SU-DHL-6 (cell line): ENCODE data around the gene MCCC2.
A peak's percentile ranks its signal among the peaks of the same experiment; 100 is the strongest.

ENCODE experiments used
- H2AFZ ChIP-seq: fragments of 200-600 bp; sonication (generic); 2 replicates; pipeline ENCODE4 v1.6.1; 2014; ENCODE audit warnings: low read depth, mild to moderate bottlenecking, moderate library complexity, mixed read lengths, antibody characterized with exemption, low read length; ENCODE audit not compliant: severe bottlenecking
- H3F3A ChIP-seq: fragments of 200-600 bp; shearing (Covaris generic); 2 replicates; pipeline ENCODE4 v1.6.0; 2016; ENCODE audit warnings: antibody characterized with exemption, mild to moderate bottlenecking; ENCODE audit not compliant: insufficient read depth
- H3K27ac ChIP-seq: fragments of 200-600 bp; sonication (generic); 2 replicates; pipeline ENCODE4 v1.5.1; 2016; ENCODE audit warnings: low read depth, mild to moderate bottlenecking, low read length, moderate library complexity, mixed read lengths
- H3K27me3 ChIP-seq: fragments of 200-600 bp; sonication (generic), shearing (Covaris generic); 2 replicates; pipeline ENCODE4 v1.6.0; 2014; ENCODE audit warnings: mild to moderate bottlenecking, low read length
- H3K36me3 ChIP-seq: fragments of 200-600 bp; sonication (generic); 2 replicates; pipeline ENCODE4 v1.6.1; 2014; ENCODE audit warnings: mild to moderate bottlenecking, low read length, mixed read lengths
- H3K4me2 ChIP-seq: fragments of 300-600, 200-600 bp; shearing (Covaris generic), sonication (generic); 2 replicates; pipeline ENCODE4 v1.6.0; 2014; ENCODE audit warnings: low read length, low read depth, mild to moderate bottlenecking; ENCODE audit not compliant: poor library complexity, severe bottlenecking
- H3K4me3 ChIP-seq: fragments of 200-600 bp; sonication (generic); 2 replicates; pipeline ENCODE4 v1.5.1; 2014; ENCODE audit warnings: antibody characterized with exemption, low read length, mild to moderate bottlenecking, mixed read lengths; ENCODE audit not compliant: insufficient read depth, poor library complexity, severe bottlenecking
- H3K79me2 ChIP-seq: fragments of 200-600 bp; sonication (generic); 2 replicates; pipeline ENCODE4 v1.6.1; 2014; ENCODE audit warnings: mild to moderate bottlenecking, low read length, moderate library complexity; ENCODE audit not compliant: insufficient read depth
- H3K9ac ChIP-seq: fragments of 200-600 bp; sonication (generic); 2 replicates; pipeline ENCODE4 v1.7.0; 2014; ENCODE audit warnings: mild to moderate bottlenecking, low read length
- H3K9me2 ChIP-seq: fragments of 200-600 bp; sonication (generic); replicated peaks from 2 replicates; pipeline ENCODE4 v1.6.1; 2014; ENCODE audit warnings: low read length; ENCODE audit not compliant: insufficient read depth
- H3K9me3 ChIP-seq: fragments of 200-600 bp; sonication (generic); 2 replicates; pipeline ENCODE4 v1.6.1; 2014; ENCODE audit warnings: low read length, mixed read lengths; ENCODE audit not compliant: insufficient read depth
- H4K20me1 ChIP-seq: fragments of 200-600 bp; sonication (generic); 2 replicates; pipeline ENCODE4 v1.6.1; 2014; ENCODE audit warnings: low read depth, mild to moderate bottlenecking, antibody characterized with exemption, low read length, moderate library complexity, mixed read lengths
- EZH2phosphoT487 ChIP-seq: fragments of 200-600 bp; sonication (generic), shearing (Covaris generic); conservative IDR thresholded peaks from 2 replicates; pipeline ENCODE4 v1.6.1; 2018; ENCODE audit warnings: mild to moderate bottlenecking, antibody characterized with exemption, low read length, moderate library complexity, mixed read lengths
- TF ChIP-seq, protein P1 (sequence below): fragments of 200-600 bp; sonication (generic); IDR thresholded peaks from one replicate; pipeline ENCODE4 v1.5.1; 2017; ENCODE audit warnings: antibody characterized with exemption, mild to moderate bottlenecking, low read length, moderate library complexity; ENCODE audit not compliant: insufficient read depth, poor library complexity, severe bottlenecking

The MCCC2 gene

DNA sequence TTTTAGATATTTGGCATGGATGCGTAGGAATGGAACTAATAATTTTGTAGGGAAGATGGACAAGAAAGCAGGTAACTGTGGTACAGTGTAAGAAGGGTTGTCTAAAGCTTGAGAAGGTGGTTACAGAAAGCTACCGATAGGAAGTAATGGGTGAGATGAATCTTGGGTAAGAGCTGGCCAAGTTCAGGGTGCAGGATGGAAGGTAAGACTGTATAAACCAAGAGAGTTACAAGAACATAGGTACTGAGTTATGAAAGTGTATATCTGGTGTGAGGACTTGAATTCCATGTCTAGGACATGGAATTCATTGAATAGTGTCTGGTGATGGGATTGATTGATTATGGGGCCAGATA, 1.4 kb downstream of the MCCC2 start:
- Histone ChIP-seq H4K20me1 (no peaks in the 10 kb centered on the region), H2AFZ (no peak overlapping the region), H3K27me3 (no peaks in the 10 kb centered on the region), H3K79me2 (peaks cover 59% of the 10 kb centered on the region), H3K27ac (no peak overlapping the region), H3K36me3 (no peaks in the 10 kb centered on the region), H3F3A (no peaks in the 10 kb centered on the region; the same call in 1 of the 2 replicates), H3K9me3 (no peaks in the 10 kb centered on the region), H3K9me2 (no peaks in the 10 kb centered on the region), H3K4me3 (peak overlapping the region; percentile 78), H3K4me2 (peak overlapping the region; percentile 87), H3K9ac (peak overlapping the region; percentile 74; the same call in 1 of the 2 replicates)
- TF ChIP-seq, protein P1, sequence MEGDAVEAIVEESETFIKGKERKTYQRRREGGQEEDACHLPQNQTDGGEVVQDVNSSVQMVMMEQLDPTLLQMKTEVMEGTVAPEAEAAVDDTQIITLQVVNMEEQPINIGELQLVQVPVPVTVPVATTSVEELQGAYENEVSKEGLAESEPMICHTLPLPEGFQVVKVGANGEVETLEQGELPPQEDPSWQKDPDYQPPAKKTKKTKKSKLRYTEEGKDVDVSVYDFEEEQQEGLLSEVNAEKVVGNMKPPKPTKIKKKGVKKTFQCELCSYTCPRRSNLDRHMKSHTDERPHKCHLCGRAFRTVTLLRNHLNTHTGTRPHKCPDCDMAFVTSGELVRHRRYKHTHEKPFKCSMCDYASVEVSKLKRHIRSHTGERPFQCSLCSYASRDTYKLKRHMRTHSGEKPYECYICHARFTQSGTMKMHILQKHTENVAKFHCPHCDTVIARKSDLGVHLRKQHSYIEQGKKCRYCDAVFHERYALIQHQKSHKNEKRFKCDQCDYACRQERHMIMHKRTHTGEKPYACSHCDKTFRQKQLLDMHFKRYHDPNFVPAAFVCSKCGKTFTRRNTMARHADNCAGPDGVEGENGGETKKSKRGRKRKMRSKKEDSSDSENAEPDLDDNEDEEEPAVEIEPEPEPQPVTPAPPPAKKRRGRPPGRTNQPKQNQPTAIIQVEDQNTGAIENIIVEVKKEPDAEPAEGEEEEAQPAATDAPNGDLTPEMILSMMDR = no peak
- TF ChIP-seq EZH2phosphoT487 = no peak

DNA sequence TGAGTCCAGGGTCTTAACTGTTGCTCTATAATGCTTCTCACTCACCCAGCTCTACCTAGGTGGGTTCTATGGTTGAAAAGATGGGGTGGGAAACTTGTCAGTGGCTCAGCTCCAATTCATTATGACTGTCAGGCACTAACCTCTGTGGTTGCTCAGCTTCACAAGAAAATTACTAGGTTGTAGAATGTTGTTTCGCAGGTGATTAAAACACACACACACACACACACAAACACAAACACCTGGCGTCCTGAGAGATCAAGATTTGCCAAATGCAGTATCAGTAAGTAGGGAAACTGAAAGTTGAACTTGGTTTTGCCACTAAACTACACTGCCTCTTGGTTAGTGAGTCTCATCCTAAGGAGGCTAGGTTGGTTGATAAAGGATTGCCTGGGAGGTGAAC, 2.8 kb downstream of the MCCC2 start:
- H3K27ac ChIP-seq = no peak overlapping the region
- H3K27me3 ChIP-seq = no peaks in the 10 kb centered on the region
- H3K4me2 ChIP-seq = peak overlapping the region; percentile 87
- H4K20me1 ChIP-seq = no peaks in the 10 kb centered on the region
- H3K9me3 ChIP-seq = no peaks in the 10 kb centered on the region
- no peaks in the 10 kb centered on the region; the same call in 1 of the 2 replicates for H3K36me3 ChIP-seq
- no peaks in the 10 kb centered on the region for H3K9me2 ChIP-seq
- no peak overlapping the region for H3K4me3 ChIP-seq
- no peaks in the 10 kb centered on the region; the same call in 1 of the 2 replicates for H3F3A ChIP-seq
- no peak overlapping the region for H2AFZ ChIP-seq
- no peak for TF ChIP-seq EZH2phosphoT487
- TF ChIP-seq, protein P1 = no peak
- peaks cover 67% of the 10 kb centered on the region for H3K79me2 ChIP-seq
- H3K9ac ChIP-seq = no peak overlapping the region

DNA sequence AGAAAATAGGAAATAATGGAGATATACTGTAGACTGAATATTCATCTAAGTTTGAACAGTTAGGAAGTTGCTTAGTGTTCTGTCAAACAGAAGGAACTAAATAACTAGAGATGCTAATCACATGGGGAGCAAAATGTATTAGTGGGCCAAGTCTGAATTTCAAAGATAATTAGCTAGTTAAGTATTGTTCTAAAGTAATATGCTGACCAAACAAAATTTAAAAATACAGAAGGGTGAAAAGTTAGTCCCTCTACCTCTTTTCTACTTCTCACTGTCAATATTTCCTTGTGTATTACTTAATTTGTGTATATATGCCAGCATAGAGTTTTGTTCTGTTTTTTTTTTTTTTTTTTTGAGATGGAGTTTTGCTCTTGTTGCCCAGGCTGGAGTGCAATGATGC, 4.0 kb downstream of the MCCC2 start:
- H3K79me2 ChIP-seq = peaks cover 67% of the 10 kb centered on the region
- H3K4me2 ChIP-seq = no peak overlapping the region
- H3K27ac ChIP-seq = no peak overlapping the region

More for the DNA sequence above, 4.0 kb downstream of the MCCC2 start:
- Histone ChIP-seq H3K4me3 (no peak overlapping the region), H3F3A (no peaks in the 10 kb centered on the region), H3K27me3 (no peaks in the 10 kb centered on the region), H3K36me3 (peaks cover 5% of the 10 kb centered on the region; the same call in 1 of the 2 replicates), H3K9me3 (no peaks in the 10 kb centered on the region), H3K9me2 (no peaks in the 10 kb centered on the region), H4K20me1 (no peaks in the 10 kb centered on the region), H3K9ac (no peak overlapping the region), H2AFZ (no peak overlapping the region)
- TF ChIP-seq EZH2phosphoT487 = no peak
- TF ChIP-seq, protein P1 = no peak
